Thyroid gland (tissue), 4 donors: Measurements from ENCODE around the gene SIGLEC15. TPM values are rescaled to one million over a fixed set of nuclear protein-coding genes. Genes with fewer than 3 reads are reported as not detected.

Experiments
- DNase-seq, 2 donors: peaks; one replicate each; pipeline ENCODE4 v3.0.0-alpha.2; 2019
- H3K27ac ChIP-seq, 3 donors: fragments of 200-600 bp; sonication (generic); 1 replicate in 2 of 3; 2 replicates in 1 of 3; pipeline ENCODE4 v1.5.1; 2016 to 2019; ENCODE audit warnings: mild to moderate bottlenecking in 1 of 3, moderate library complexity in 1 of 3
- H3K27me3 ChIP-seq: fragments of 200-600 bp; sonication (generic); one replicate; pipeline ENCODE4 v1.5.1; 2019
- H3K36me3 ChIP-seq, 2 donors: fragments of 200-600 bp; sonication (generic); one replicate each; pipeline ENCODE4 v1.5.1; 2016 to 2019
- H3K4me1 ChIP-seq, 2 donors: fragments of 200-600 bp; sonication (generic); one replicate each; pipeline ENCODE4 v1.5.1; 2017 to 2019
- H3K4me3 ChIP-seq, 3 donors: fragments of 200-600 bp; sonication (generic); replicated peaks in 1 of 3; 1 replicate in 2 of 3; 2 replicates in 1 of 3; pipeline ENCODE4 v1.5.1; 2016; ENCODE audit warnings: mild to moderate bottlenecking in 1 of 3
- H3K9me3 ChIP-seq: fragments of 200-600 bp; sonication (generic); one replicate; pipeline ENCODE4 v1.5.1; 2017
- POLR2A ChIP-seq, 2 donors: fragments of 450-650 bp; IDR thresholded peaks; one replicate each; pipeline ENCODE4 v1.6.1; 2017; ENCODE audit warnings: antibody characterized with exemption in 2 of 2, mild to moderate bottlenecking in 2 of 2, moderate library complexity in 1 of 2
- WGBS, 2 donors: methylation state at CpG; one replicate each; pipeline ENCODE4 v1.1.5; 2017; 5-methylcytosine and 5-hydroxymethylcytosine counted together
- intact Hi-C: fragments of 100-400 bp; cut with DNase I; formaldehyde crosslinking; loops from one replicate; pipeline ENCODE4 v1.15.1; 2023
- small RNA-seq: library from RNA; depleted of rRNA; stranded (forward); fragments of <200 nt; gene quantifications from one replicate; pipeline ENCODE3, GENCODE V24; 2016
- total RNA-seq, 4 donors: library from RNA; depleted of rRNA; stranded (reverse); fragments of >200 nt; gene quantifications; one replicate each; pipeline ENCODE4 v1.2.3, GENCODE V29; 2016
- TF ChIP-seq, protein P1 (sequence below), 6 experiments: fragments of 200-600 bp in 3 of 6; fragments of 450-650 bp in 3 of 6; sonication (generic) in 3 of 6; IDR thresholded peaks; one replicate each; pipeline ENCODE4 v1.5.1; 2016 to 2019; ENCODE audit warnings: antibody characterized with exemption in 6 of 6, mild to moderate bottlenecking in 2 of 6, inconsistent platforms in 1 of 6, moderate library complexity in 1 of 6

Gene SIGLEC15
- total RNA-seq, 4 donors from 2014 or later = 0.33 to 4.0 (median 0.54) TPM; not detected in 1

DNA sequence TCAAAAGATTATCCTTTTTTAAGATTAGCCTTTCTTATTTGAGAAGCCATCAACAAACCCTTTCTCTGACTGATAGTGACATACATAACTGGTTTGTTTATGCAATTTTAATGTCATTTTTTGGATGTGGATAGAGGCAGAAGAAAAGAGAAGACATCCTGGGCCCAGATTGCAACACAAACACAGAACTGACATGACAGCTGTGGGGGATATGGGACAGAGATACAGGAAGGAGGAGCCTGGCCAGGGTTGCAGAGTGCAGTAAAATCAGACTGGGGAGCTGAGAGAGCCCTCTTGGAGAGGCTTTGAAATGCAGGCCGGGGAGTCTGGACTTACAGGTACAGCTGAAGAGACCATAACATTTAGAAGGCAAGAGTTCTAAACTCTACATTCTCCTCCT lies 65.1 kb downstream of the SIGLEC15 start:
- no peak for TF ChIP-seq POLR2A (IDR thresholded peaks at IDR 0.05)
- TF ChIP-seq, protein P1, sequence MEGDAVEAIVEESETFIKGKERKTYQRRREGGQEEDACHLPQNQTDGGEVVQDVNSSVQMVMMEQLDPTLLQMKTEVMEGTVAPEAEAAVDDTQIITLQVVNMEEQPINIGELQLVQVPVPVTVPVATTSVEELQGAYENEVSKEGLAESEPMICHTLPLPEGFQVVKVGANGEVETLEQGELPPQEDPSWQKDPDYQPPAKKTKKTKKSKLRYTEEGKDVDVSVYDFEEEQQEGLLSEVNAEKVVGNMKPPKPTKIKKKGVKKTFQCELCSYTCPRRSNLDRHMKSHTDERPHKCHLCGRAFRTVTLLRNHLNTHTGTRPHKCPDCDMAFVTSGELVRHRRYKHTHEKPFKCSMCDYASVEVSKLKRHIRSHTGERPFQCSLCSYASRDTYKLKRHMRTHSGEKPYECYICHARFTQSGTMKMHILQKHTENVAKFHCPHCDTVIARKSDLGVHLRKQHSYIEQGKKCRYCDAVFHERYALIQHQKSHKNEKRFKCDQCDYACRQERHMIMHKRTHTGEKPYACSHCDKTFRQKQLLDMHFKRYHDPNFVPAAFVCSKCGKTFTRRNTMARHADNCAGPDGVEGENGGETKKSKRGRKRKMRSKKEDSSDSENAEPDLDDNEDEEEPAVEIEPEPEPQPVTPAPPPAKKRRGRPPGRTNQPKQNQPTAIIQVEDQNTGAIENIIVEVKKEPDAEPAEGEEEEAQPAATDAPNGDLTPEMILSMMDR (IDR thresholded peaks at IDR 0.05) = no peak
- Histone ChIP-seq H3K4me3 (no peak overlapping the region), H3K27me3 (no peaks in the 10 kb centered on the region), H3K4me1 (no peaks in the 10 kb centered on the region), H3K36me3 (peaks cover 18 to 19% of the 10 kb centered on the region in 2 donors), H3K9me3 (no peaks in the 10 kb centered on the region), H3K27ac (no peak overlapping the region)
- 80 to 87% methylated on average over 1 of the region's 1 CpG for WGBS, 2 donors
- intact Hi-C loops = no loop called here
- no peak for DNase-seq

- no peak for TF ChIP-seq POLR2A (IDR thresholded peaks at IDR 0.05)
- TF ChIP-seq, protein P1 (IDR thresholded peaks at IDR 0.05) = no peak
- no peak for DNase-seq
- no peaks in the 10 kb centered on the region for H3K9me3 ChIP-seq
- H3K4me1 ChIP-seq = no peaks in the 10 kb centered on the region
- 79 to 80% methylated on average over 2 of the region's 2 CpGs for WGBS, 2 donors
- H3K27ac ChIP-seq = no peak overlapping the region
- H3K27me3 ChIP-seq = no peaks in the 10 kb centered on the region
- intact Hi-C loops = no loop called here
- H3K4me3 ChIP-seq = no peak overlapping the region
- H3K36me3 ChIP-seq = peaks cover 18 to 19% of the 10 kb centered on the region in 2 donors
Measured at GRCh38 chr18:45891806-45892205, 66.3 kb downstream of the SIGLEC15 start.

Small RNA genes lying within 50 kb of the gene (small RNA-seq; reads per million reads assigned to genes)
- gene AC087685.1 = not detected

Other genes with a start within 250 kb of the SIGLEC15 start
- 1 to 10 TPM in 2 of 4 donors, under 1 TPM in 1, not detected in 1; 0.78 to 2.1 (median 2.1) TPM for gene SLC14A2, start 210.2 kb upstream of the SIGLEC15 start, total RNA-seq
- 10 to 100 TPM in 3 of 4 donors, 1 to 10 TPM in 1; 6.2 to 22.9 (median 15.7) TPM for gene SLC14A1, start 101.5 kb upstream of the SIGLEC15 start, total RNA-seq
- gene EPG5, start 141.7 kb downstream of the SIGLEC15 start, total RNA-seq = 100 to 1,000 TPM in 1 of 4 donors, 10 to 100 TPM in 3; 39.1 to 105 (median 59.0) TPM
- 1 to 10 TPM; 1.9 to 4.3 (median 2.9) TPM for gene PSTPIP2, start 246.6 kb downstream of the SIGLEC15 start, total RNA-seq